ENCODE data around the gene MUC2.

Gene MUC2

GRCh38 chr11:1030086-1030485, 44.6 kb upstream of the MUC2 start:
- TF ChIP-seq MAX (IDR thresholded peaks at IDR 0.05; ENCODE audit: low read depth, low read length) (no peak), POLR2A (IDR thresholded peaks at IDR 0.05; ENCODE audit: extremely low read depth, insufficient read length) (no peak), MYC (IDR thresholded peaks at IDR 0.05; ENCODE audit: low read depth, low read length) (no peak), CTCF (IDR thresholded peaks at IDR 0.05; ENCODE audit: low read depth, low read length) (no peak)
- no peak overlapping the region for H3K4me3 ChIP-seq (ENCODE audit: low read depth, low read length)
- no peak for DNase-seq (ENCODE audit: low read depth)

- no peak overlapping the region for H3K4me3 ChIP-seq (ENCODE audit: low read depth, low read length)
- no peak for TF ChIP-seq POLR2A (IDR thresholded peaks at IDR 0.05; ENCODE audit: extremely low read depth, insufficient read length)
- no peak for TF ChIP-seq CTCF (IDR thresholded peaks at IDR 0.05; ENCODE audit: low read depth, low read length)
- TF ChIP-seq MYC (IDR thresholded peaks at IDR 0.05; ENCODE audit: low read depth, low read length): no peak
- no peak for TF ChIP-seq MAX (IDR thresholded peaks at IDR 0.05; ENCODE audit: low read depth, low read length)
- no peak for DNase-seq (ENCODE audit: low read depth)
These were observed 44.1 kb upstream of the MUC2 start for GRCh38 chr11:1030556-1030955.

GRCh38 chr11:1031121-1031899, 43.4 kb upstream of the MUC2 start:
- TF ChIP-seq POLR2A (IDR thresholded peaks at IDR 0.05; ENCODE audit: extremely low read depth, insufficient read length): no peak
- TF ChIP-seq MAX (IDR thresholded peaks at IDR 0.05; ENCODE audit: low read depth, low read length): no peak
- TF ChIP-seq MYC (IDR thresholded peaks at IDR 0.05; ENCODE audit: low read depth, low read length): no peak
- no peak for TF ChIP-seq CTCF (IDR thresholded peaks at IDR 0.05; ENCODE audit: low read depth, low read length)
- H3K4me3 ChIP-seq (ENCODE audit: low read depth, low read length): no peak overlapping the region
- DNase-seq (ENCODE audit: low read depth): no peak

- no peak for TF ChIP-seq MAX (IDR thresholded peaks at IDR 0.05; ENCODE audit: low read depth, low read length)
- no peak for TF ChIP-seq MYC (IDR thresholded peaks at IDR 0.05; ENCODE audit: low read depth, low read length)
- no peak for TF ChIP-seq CTCF (IDR thresholded peaks at IDR 0.05; ENCODE audit: low read depth, low read length)
- TF ChIP-seq POLR2A (IDR thresholded peaks at IDR 0.05; ENCODE audit: extremely low read depth, insufficient read length): no peak
- DNase-seq (ENCODE audit: low read depth): no peak
- no peak overlapping the region for H3K4me3 ChIP-seq (ENCODE audit: low read depth, low read length)
These were observed 42.3 kb upstream of the MUC2 start for GRCh38 chr11:1032310-1032891.

- no peak overlapping the region for H3K4me3 ChIP-seq (ENCODE audit: low read depth, low read length)
- DNase-seq (ENCODE audit: low read depth): no peak
- no peak for TF ChIP-seq CTCF (IDR thresholded peaks at IDR 0.05; ENCODE audit: low read depth, low read length)
- TF ChIP-seq MYC (IDR thresholded peaks at IDR 0.05; ENCODE audit: low read depth, low read length): no peak
- TF ChIP-seq POLR2A (IDR thresholded peaks at IDR 0.05; ENCODE audit: extremely low read depth, insufficient read length): no peak
- TF ChIP-seq MAX (IDR thresholded peaks at IDR 0.05; ENCODE audit: low read depth, low read length): no peak
These were observed 41.5 kb upstream of the MUC2 start for GRCh38 chr11:1033016-1033798.
